Measurements from ENCODE around the gene INCENP.
A peak's percentile ranks its signal among the peaks of the same experiment; 100 is the strongest.
"Not testable (repeated sequence)": the region's sequence is repeated elsewhere in the genome, so short reads cannot be mapped to it uniquely, and the experiment has no call there.

INCENP gene

DNA sequence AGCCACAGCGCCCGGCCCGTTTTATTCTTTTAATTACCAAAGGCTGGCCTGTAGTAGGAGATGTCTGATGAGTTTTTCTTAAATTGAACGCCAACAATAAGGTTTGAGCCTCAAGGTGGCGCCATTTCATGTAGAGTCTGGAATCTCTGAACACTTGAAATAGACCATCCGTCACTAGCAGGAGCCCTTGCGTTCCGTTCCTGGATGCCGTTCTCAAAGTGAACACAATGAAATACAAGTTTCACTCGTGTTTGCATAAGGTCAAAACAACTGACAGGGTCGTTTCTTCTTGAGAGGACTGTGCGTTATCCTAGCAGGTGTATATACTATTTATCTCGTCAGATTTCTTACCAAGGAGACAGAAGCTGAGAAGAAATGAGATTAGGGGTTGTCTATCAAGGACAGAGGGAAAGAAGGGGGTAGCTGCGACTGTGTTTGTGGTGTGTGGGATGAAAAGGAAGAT, 47.5 kb downstream of the INCENP start:
- no peaks in the 10 kb centered on the region for H3K36me3 ChIP-seq (ENCODE audit: insufficient read depth, low read length)
- H3K27me3 ChIP-seq (ENCODE audit: insufficient read depth, low read length) = peaks cover 61% of the 10 kb centered on the region
- no peak overlapping the region for H3K27ac ChIP-seq (ENCODE audit: low read depth, low read length)
- H3K4me1 ChIP-seq (ENCODE audit: control insufficient read depth, insufficient read depth, low read length, unreplicated experiment) = peaks cover 12% of the 10 kb centered on the region
- H3K79me2 ChIP-seq (ENCODE audit: control insufficient read depth, insufficient read depth, low read length, unreplicated experiment) = no peaks in the 10 kb centered on the region
- H3K4me3 ChIP-seq (ENCODE audit: low read depth, low read length) = peak overlapping the region; percentile 61
- H2AFZ ChIP-seq (ENCODE audit: low read length, unreplicated experiment) = peak overlapping the region; percentile 92

DNA sequence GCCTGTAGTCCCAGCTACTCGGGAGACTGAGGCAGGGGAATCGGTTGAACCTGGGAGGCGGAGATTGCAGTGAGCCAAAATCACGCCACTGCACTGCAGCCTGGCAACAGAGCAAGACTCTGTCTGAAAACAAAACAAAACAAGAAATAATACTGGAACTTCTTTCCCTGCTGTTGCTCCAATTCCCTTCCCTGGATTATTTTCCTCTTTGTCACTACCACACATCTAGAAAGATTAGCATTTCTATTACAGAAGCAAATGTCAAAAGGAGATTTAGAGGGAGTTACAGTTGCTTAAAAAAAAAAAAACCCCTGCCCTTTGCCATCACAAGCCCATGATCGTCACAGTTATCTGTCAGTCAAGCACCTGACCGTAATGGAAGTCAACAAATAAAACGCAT, 48.5 kb downstream of the INCENP start:
- H3K4me1 ChIP-seq (ENCODE audit: control insufficient read depth, insufficient read depth, low read length, unreplicated experiment) = peaks cover 12% of the 10 kb centered on the region
- no peaks in the 10 kb centered on the region for H3K79me2 ChIP-seq (ENCODE audit: control insufficient read depth, insufficient read depth, low read length, unreplicated experiment)
- no peak overlapping the region for H2AFZ ChIP-seq (ENCODE audit: low read length, unreplicated experiment)
- H3K27me3 ChIP-seq (ENCODE audit: insufficient read depth, low read length) = peaks cover 57% of the 10 kb centered on the region
- H3K27ac ChIP-seq (ENCODE audit: low read depth, low read length) = no peak overlapping the region
- no peaks in the 10 kb centered on the region for H3K36me3 ChIP-seq (ENCODE audit: insufficient read depth, low read length)
- no peak overlapping the region for H3K4me3 ChIP-seq (ENCODE audit: low read depth, low read length)

DNA sequence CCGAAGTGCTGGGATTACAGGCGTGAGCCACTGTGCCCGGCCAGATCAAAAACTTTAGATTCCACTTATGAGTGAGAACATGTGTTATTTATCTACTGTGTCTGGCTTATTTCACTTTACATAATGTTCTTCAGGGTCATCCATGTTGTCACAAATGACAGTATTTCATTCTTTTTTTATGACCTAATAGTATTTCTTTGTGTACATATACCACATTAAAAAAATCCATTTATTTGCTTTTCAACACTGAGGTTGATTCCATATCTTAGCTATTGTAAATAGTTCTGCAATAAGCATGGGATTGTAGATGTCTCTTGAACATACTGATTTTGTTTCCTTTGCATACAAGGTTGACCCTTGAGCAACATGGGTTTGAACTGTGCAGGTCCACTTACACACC, 53.0 kb downstream of the INCENP start:
- Histone ChIP-seq H3K4me3 (ENCODE audit: low read depth, low read length) (no peak overlapping the region), H3K36me3 (ENCODE audit: insufficient read depth, low read length) (no peaks in the 10 kb centered on the region), H2AFZ (ENCODE audit: low read length, unreplicated experiment) (no peak overlapping the region), H3K27me3 (ENCODE audit: insufficient read depth, low read length) (peaks cover 93% of the 10 kb centered on the region), H3K4me1 (ENCODE audit: control insufficient read depth, insufficient read depth, low read length, unreplicated experiment) (no peaks in the 10 kb centered on the region), H3K79me2 (ENCODE audit: control insufficient read depth, insufficient read depth, low read length, unreplicated experiment) (no peaks in the 10 kb centered on the region), H3K27ac (ENCODE audit: low read depth, low read length) (no peak overlapping the region)

DNA sequence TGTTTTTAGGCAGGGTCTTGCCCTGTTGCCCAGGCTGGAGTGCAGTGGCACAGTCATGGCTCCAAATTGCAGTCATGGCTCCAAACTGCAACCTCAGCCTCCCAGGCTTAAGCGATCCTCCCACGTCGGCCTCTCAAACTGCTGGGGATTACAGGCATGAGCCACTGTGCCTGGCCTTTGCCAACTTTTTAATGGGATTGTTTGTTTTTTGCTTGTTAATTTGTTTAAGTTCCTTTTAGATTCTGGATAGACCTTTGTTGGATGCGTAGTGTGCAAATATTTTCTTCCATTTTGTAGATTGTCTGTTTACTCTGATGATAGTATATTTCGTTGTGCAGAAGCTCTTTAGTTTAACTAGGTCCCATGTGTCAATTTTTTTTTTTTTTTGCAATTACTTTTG, 56.2 kb downstream of the INCENP start:
- Histone ChIP-seq H3K4me1 (ENCODE audit: control insufficient read depth, insufficient read depth, low read length, unreplicated experiment) (no peaks in the 10 kb centered on the region), H3K27ac (ENCODE audit: low read depth, low read length) (no peak overlapping the region), H3K4me3 (ENCODE audit: low read depth, low read length) (no peak overlapping the region), H3K27me3 (ENCODE audit: insufficient read depth, low read length) (peaks cover 91% of the 10 kb centered on the region), H2AFZ (ENCODE audit: low read length, unreplicated experiment) (no peak overlapping the region), H3K36me3 (ENCODE audit: insufficient read depth, low read length) (no peaks in the 10 kb centered on the region), H3K79me2 (ENCODE audit: control insufficient read depth, insufficient read depth, low read length, unreplicated experiment) (no peaks in the 10 kb centered on the region)

DNA sequence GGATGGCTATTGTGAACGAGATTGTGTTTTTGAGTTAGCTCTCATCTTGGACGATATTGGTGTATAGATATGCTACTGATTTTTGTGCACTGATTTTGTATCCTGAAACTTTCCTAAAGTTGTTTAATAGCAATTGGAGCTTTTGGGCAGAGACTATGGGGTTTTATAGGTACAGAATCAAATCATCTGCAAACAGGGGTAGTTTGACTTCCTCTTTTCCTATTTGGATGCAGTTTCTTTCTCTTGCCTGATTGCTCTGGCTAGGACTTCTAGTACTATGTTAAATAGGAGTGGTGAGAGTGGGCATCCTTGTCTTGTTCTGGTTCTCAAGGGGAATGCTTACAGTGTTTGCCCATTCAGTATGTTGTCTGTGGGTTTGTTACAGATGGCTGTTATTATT, 57.3 kb downstream of the INCENP start:
- Histone ChIP-seq H3K4me1 (ENCODE audit: control insufficient read depth, insufficient read depth, low read length, unreplicated experiment) (no peaks in the 10 kb centered on the region), H3K4me3 (ENCODE audit: low read depth, low read length) (no peak overlapping the region), H3K36me3 (ENCODE audit: insufficient read depth, low read length) (no peaks in the 10 kb centered on the region), H3K27me3 (ENCODE audit: insufficient read depth, low read length) (peaks cover 90% of the 10 kb centered on the region), H3K79me2 (ENCODE audit: control insufficient read depth, insufficient read depth, low read length, unreplicated experiment) (no peaks in the 10 kb centered on the region), H3K27ac (ENCODE audit: low read depth, low read length) (no peak overlapping the region), H2AFZ (ENCODE audit: low read length, unreplicated experiment) (no peak overlapping the region)

DNA sequence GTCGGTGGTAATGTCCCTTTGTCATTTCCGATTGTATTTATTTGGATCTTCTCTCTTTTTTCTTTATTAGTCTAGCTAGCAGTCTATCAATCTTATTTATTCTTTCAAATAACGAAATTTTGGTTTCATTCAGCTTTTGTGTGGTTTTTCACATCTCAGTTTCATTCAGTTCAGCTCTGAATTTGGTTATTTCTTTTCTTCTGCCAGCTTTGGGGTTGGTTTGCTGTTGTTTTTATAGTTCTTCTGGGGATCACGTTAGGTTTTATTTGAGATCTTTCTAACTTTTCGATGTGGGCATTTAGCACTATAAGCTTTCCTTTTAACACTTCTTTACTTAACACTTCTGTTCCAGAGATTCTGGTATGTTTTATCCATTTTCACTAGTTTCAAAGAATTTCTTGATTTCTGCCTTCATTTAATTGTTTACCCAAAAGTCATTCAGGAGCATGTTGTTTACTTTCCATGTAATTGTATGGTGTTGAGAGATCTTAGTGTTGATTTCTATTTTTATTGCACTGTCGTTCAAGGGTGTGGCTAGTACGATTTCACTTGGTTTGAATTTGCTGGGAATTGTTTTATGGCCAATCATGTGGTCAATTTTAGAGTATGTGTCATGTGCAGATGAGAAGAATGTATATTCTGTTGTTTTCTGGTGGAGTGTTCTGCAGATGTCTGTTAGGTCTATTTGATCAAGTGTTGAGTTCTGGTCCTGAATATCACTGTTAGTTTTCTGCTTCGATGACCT, 58.5 kb downstream of the INCENP start:
- no peaks in the 10 kb centered on the region for H3K4me1 ChIP-seq (ENCODE audit: control insufficient read depth, insufficient read depth, low read length, unreplicated experiment)
- H3K36me3 ChIP-seq (ENCODE audit: insufficient read depth, low read length) = no peaks in the 10 kb centered on the region
- no peak overlapping the region for H3K4me3 ChIP-seq (ENCODE audit: low read depth, low read length)
- H2AFZ ChIP-seq (ENCODE audit: low read length, unreplicated experiment) = no peak overlapping the region
- no peak overlapping the region for H3K27ac ChIP-seq (ENCODE audit: low read depth, low read length)
- peaks cover 87% of the 10 kb centered on the region for H3K27me3 ChIP-seq (ENCODE audit: insufficient read depth, low read length)
- no peaks in the 10 kb centered on the region for H3K79me2 ChIP-seq (ENCODE audit: control insufficient read depth, insufficient read depth, low read length, unreplicated experiment)

DNA sequence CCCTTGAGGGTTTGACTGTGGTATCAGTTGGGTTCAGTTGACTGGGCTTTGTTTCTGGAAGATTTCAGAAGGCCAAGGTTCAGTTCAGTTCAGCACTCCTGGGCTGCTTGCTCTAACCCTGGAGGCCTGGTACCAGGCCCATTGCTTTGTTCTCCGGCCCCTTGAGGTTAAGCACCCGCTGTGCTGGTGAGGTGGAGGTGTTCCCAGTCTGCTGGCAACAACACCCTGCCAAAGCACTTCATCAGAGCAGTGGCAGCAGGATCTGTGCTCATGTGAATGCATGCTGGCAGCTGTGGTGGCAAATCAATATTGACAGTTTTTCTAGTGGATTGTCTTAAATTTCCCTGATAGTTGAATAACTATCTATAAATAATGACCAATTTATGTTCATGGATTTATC, 62.4 kb downstream of the INCENP start:
- peaks cover 85% of the 10 kb centered on the region for H3K27me3 ChIP-seq (ENCODE audit: insufficient read depth, low read length)

DNA sequence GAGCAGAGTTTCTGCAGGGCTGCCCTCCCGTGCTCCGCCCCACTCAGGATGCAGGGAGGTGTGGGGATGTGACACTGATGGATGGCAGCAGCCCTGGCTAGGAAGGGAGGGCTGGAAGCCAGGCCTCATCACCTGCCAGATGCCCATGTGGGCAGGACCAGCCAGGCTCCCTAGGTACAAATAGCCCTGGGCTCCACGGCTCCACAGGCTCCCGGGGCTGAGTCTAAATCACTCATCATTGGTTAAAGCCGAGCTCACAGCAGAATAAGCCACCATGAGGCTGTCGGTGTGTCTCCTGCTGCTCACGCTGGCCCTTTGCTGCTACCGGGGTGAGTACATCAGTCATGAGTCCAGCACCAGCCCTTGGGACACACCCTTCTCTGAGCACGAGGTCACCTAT, 66.2 kb downstream of the INCENP start, which contains the start of gene SCGB1D1:
Gene SCGB1D1, plus strand, starts transcription at position 206 of the 400 bp plus-strand sequence. Its CDS starts 69 bp downstream, at position 275.
- peaks cover 81% of the 10 kb centered on the region for H3K27me3 ChIP-seq (ENCODE audit: insufficient read depth, low read length)
- H3K4me3 ChIP-seq (ENCODE audit: low read depth, low read length) = no peak within 1 kb of the TSS
- no peaks in the 10 kb centered on the region for H3K36me3 ChIP-seq (ENCODE audit: insufficient read depth, low read length)
- H2AFZ ChIP-seq (ENCODE audit: low read length, unreplicated experiment) = no peak within 1 kb of the TSS
- no peaks in the 10 kb centered on the region for H3K79me2 ChIP-seq (ENCODE audit: control insufficient read depth, insufficient read depth, low read length, unreplicated experiment)
- no peaks in the 10 kb centered on the region for H3K4me1 ChIP-seq (ENCODE audit: control insufficient read depth, insufficient read depth, low read length, unreplicated experiment)
- no peak within 1 kb of the TSS for H3K27ac ChIP-seq (ENCODE audit: low read depth, low read length)

More for the DNA sequence above, 62.4 kb downstream of the INCENP start:
- no peaks in the 10 kb centered on the region for H3K4me1 ChIP-seq (ENCODE audit: control insufficient read depth, insufficient read depth, low read length, unreplicated experiment)
- no peak overlapping the region for H3K4me3 ChIP-seq (ENCODE audit: low read depth, low read length)
- H3K36me3 ChIP-seq (ENCODE audit: insufficient read depth, low read length) = no peaks in the 10 kb centered on the region
- no peak overlapping the region for H2AFZ ChIP-seq (ENCODE audit: low read length, unreplicated experiment)
- H3K27ac ChIP-seq (ENCODE audit: low read depth, low read length) = no peak overlapping the region
- H3K79me2 ChIP-seq (ENCODE audit: control insufficient read depth, insufficient read depth, low read length, unreplicated experiment) = no peaks in the 10 kb centered on the region

DNA sequence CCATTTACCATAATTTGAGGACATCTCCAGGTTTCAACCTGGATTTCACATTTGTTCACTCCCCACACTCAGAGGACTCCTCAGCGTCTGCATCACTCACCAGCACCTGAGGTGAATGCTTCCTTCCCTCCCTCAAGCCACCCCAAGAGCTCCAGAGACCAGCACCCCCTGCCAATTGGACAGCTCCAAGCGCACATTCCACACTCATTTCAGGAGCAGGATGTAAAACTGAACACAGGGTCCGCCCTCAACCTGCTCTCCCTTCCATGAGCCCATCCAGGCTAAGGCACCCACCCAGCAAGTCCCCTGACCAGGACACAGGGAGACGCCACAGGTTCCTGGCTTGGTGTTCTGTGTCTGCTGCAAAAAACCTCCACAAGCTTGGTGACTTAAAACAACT, 70.1 kb downstream of the INCENP start:
- peaks cover 79% of the 10 kb centered on the region for H3K27me3 ChIP-seq (ENCODE audit: insufficient read depth, low read length)
- no peak overlapping the region for H3K4me3 ChIP-seq (ENCODE audit: low read depth, low read length)
- H2AFZ ChIP-seq (ENCODE audit: low read length, unreplicated experiment) = no peak overlapping the region
- H3K36me3 ChIP-seq (ENCODE audit: insufficient read depth, low read length) = no peaks in the 10 kb centered on the region
- no peaks in the 10 kb centered on the region for H3K4me1 ChIP-seq (ENCODE audit: control insufficient read depth, insufficient read depth, low read length, unreplicated experiment)
- no peaks in the 10 kb centered on the region for H3K79me2 ChIP-seq (ENCODE audit: control insufficient read depth, insufficient read depth, low read length, unreplicated experiment)
- H3K27ac ChIP-seq (ENCODE audit: low read depth, low read length) = no peak overlapping the region

DNA sequence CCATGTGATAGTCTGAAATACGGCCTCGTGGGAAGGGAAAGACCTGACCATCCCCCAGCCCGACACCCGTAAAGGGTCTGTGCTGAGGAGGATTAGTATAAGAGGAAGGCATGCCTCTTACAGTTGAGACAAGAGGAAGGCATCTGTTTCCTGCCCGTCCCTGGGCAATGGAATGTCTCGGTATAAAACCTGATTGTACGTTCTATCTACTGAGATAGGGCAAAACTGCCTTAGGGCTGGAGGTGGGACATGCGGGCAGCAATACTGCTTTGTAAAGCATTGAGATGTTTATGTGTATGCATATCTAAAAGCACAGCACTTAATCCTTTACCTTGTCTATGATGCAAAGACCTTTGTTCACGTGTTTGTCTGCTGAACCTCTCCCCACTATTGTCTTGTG, 71.2 kb downstream of the INCENP start:
- not testable (repeated sequence) for H3K27ac ChIP-seq (ENCODE audit: low read depth, low read length); H3K36me3 ChIP-seq (ENCODE audit: insufficient read depth, low read length); H3K4me1 ChIP-seq (ENCODE audit: control insufficient read depth, insufficient read depth, low read length, unreplicated experiment); H3K4me3 ChIP-seq (ENCODE audit: low read depth, low read length); H3K79me2 ChIP-seq (ENCODE audit: control insufficient read depth, insufficient read depth, low read length, unreplicated experiment); H2AFZ ChIP-seq (ENCODE audit: low read length, unreplicated experiment)
- H3K27me3 ChIP-seq (ENCODE audit: insufficient read depth, low read length) = peaks cover 79% of the 10 kb centered on the region

DNA sequence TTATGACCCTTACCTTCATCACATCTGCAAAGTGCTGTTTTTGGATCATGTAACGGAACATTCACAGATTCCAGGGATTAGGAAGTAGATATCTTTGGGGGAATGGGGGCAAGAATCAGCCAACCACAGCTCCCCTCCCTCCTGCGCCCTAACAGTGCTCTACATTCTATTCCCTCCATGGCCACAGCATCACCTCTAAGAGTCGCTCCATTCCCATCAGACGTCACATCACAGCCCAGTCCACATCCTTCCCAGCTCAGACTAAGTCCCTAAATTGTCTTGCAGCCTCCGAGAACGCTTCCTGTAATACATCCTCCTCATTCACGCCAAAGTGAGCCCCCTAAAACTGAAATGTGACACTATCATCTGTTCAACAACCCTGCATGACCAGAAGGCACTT, 72.1 kb downstream of the INCENP start:
- H3K36me3 ChIP-seq (ENCODE audit: insufficient read depth, low read length) = no peaks in the 10 kb centered on the region
- no peaks in the 10 kb centered on the region for H3K4me1 ChIP-seq (ENCODE audit: control insufficient read depth, insufficient read depth, low read length, unreplicated experiment)
- peaks cover 79% of the 10 kb centered on the region for H3K27me3 ChIP-seq (ENCODE audit: insufficient read depth, low read length)
- no peak overlapping the region for H2AFZ ChIP-seq (ENCODE audit: low read length, unreplicated experiment)
- H3K27ac ChIP-seq (ENCODE audit: low read depth, low read length) = no peak overlapping the region
- no peaks in the 10 kb centered on the region for H3K79me2 ChIP-seq (ENCODE audit: control insufficient read depth, insufficient read depth, low read length, unreplicated experiment)
- no peak overlapping the region for H3K4me3 ChIP-seq (ENCODE audit: low read depth, low read length)
